ENCODE measurements around the gene SLC2A1. TPM values are rescaled to one million over a fixed set of nuclear protein-coding genes. Genes with fewer than 3 reads are reported as not detected.

The SLC2A1 gene
- total RNA-seq = 10 to 100 TPM in 1 of 2 donors, 1 to 10 TPM in 1; 4.2 to 13.2 TPM

GRCh38 chr1:42958488-42959319, at the start of gene SLC2A1:
SLC2A1 (minus strand) TSS chr1:42958868; CDS start chr1:42958651, 217 bp downstream.
- DNase-seq = peak; percentile 85 to 92 (median 89)
- no peak for TF ChIP-seq CTCF (IDR thresholded peaks at IDR 0.05)
- TF ChIP-seq POLR2A (IDR thresholded peaks at IDR 0.05) = peak; percentile 50 to 89 (median 89)
- Histone ChIP-seq H3K27ac (peak within 1 kb of the TSS in 3 of 4 donors; percentile 60 to 88 (median 81)), H3K4me3 (peak within 1 kb of the TSS; percentile 19 to 65), H3K9me3 (no peaks in the 10 kb centered on the region), H3K27me3 (no peaks in the 10 kb centered on the region), H3K36me3 (replicated peaks in 1 of 2; ENCODE audit: insufficient read depth in 1 of 2, low read depth in 2 of 2) (no peaks in the 10 kb centered on the region), H3K4me1 (peaks cover 20% of the 10 kb centered on the region)
- WGBS, 2 donors = 0 to 1% methylated on average over 10 to 86 of the region's 87 CpGs
- peak; percentile 89 for ATAC-seq
- intact Hi-C loops (cut with DNase I) = no loop called here

- ATAC-seq = no peak
- H3K27ac ChIP-seq = no peak overlapping the region
- H3K9me3 ChIP-seq = no peaks in the 10 kb centered on the region
- no peak for TF ChIP-seq POLR2A (IDR thresholded peaks at IDR 0.05)
- no peak for TF ChIP-seq CTCF (IDR thresholded peaks at IDR 0.05)
- H3K27me3 ChIP-seq = no peaks in the 10 kb centered on the region
- H3K4me3 ChIP-seq = no peak overlapping the region
- intact Hi-C loops (cut with DNase I) = no loop called here
- peak in 3 of 4 donors; percentile 28 to 57 (median 56) for DNase-seq
- WGBS, 2 donors = 39 to 57% methylated on average over 7 to 44 of the region's 49 CpGs
- H3K4me1 ChIP-seq = no peaks in the 10 kb centered on the region
- no peaks in the 10 kb centered on the region for H3K36me3 ChIP-seq (replicated peaks in 1 of 2; ENCODE audit: insufficient read depth in 1 of 2, low read depth in 2 of 2)
Observed at GRCh38 chr1:43007377-43008114, 48.9 kb upstream of the SLC2A1 start.

- no peak overlapping the region for H3K27ac ChIP-seq
- ATAC-seq = no peak
- H3K4me3 ChIP-seq = no peak overlapping the region
- WGBS, 2 donors = 73 to 90% methylated on average over 9 to 18 of the region's 18 CpGs
- DNase-seq = no peak
- intact Hi-C loops (cut with DNase I) = no loop called here
- H3K27me3 ChIP-seq = no peaks in the 10 kb centered on the region
- H3K36me3 ChIP-seq (replicated peaks in 1 of 2; ENCODE audit: insufficient read depth in 1 of 2, low read depth in 2 of 2) = no peaks in the 10 kb centered on the region
- H3K4me1 ChIP-seq = no peaks in the 10 kb centered on the region
- no peaks in the 10 kb centered on the region for H3K9me3 ChIP-seq
- no peak for TF ChIP-seq POLR2A (IDR thresholded peaks at IDR 0.05)
Observed at GRCh38 chr1:43005460-43006361, 47.0 kb upstream of the SLC2A1 start.

- H3K4me1 ChIP-seq = no peaks in the 10 kb centered on the region
- H3K27ac ChIP-seq = no peak overlapping the region
- no peak overlapping the region for H3K4me3 ChIP-seq
- DNase-seq = no peak
- no peaks in the 10 kb centered on the region for H3K27me3 ChIP-seq
- TF ChIP-seq POLR2A (IDR thresholded peaks at IDR 0.05) = no peak
- TF ChIP-seq CTCF (IDR thresholded peaks at IDR 0.05) = no peak
- H3K9me3 ChIP-seq = no peaks in the 10 kb centered on the region
- ATAC-seq = no peak
- intact Hi-C loops (cut with DNase I) = no loop called here
- no peaks in the 10 kb centered on the region for H3K36me3 ChIP-seq (replicated peaks in 1 of 2; ENCODE audit: insufficient read depth in 1 of 2, low read depth in 2 of 2)
- WGBS, 2 donors = 81 to 82% methylated on average over 9 of the region's 9 CpGs
Observed at GRCh38 chr1:43004587-43005459, 46.2 kb upstream of the SLC2A1 start.
